HFFc6 (cell line): Measurements from ENCODE around the gene STAT5A. TPM values are rescaled to one million over a fixed set of nuclear protein-coding genes. Genes with fewer than 3 reads are reported as not detected.

Experiments
- DNase-seq: peaks from one replicate; pipeline ENCODE4 v3.0.0-alpha.2; 2018
- H3K27ac Mint-ChIP-seq: 2 replicates; pipeline ENCODE4 v1.8.0; 2020; ENCODE audit warnings: mild to moderate bottlenecking, mixed read lengths
- H3K27me3 Mint-ChIP-seq: 2 replicates; pipeline ENCODE4 v1.8.0; 2021; ENCODE audit warnings: mild to moderate bottlenecking, moderate library complexity, mixed read lengths; ENCODE audit not compliant: insufficient read depth
- H3K36me3 Mint-ChIP-seq: 2 replicates; pipeline ENCODE4 v1.8.0; 2021; ENCODE audit warnings: low read depth, mixed read lengths
- H3K4me1 Mint-ChIP-seq: 2 replicates; pipeline ENCODE4 v1.8.0; 2020; ENCODE audit warnings: low read depth, mixed read lengths
- H3K4me3 Mint-ChIP-seq: 2 replicates; pipeline ENCODE4 v1.8.0; 2020; ENCODE audit warnings: mild to moderate bottlenecking, moderate library complexity, mixed read lengths
- H3K9me3 Mint-ChIP-seq: 2 replicates; pipeline ENCODE4 v1.8.0; 2020; ENCODE audit warnings: mild to moderate bottlenecking, mixed read lengths
- total RNA-seq, 6 experiments: library from RNA; stranded (reverse); fragmentation: NEBNext Ultra II Directional; extraction: Animal tissue kit (Norgen Biotek cat#: 25700); gene quantifications; 2 replicates in 1 of 6; 3 replicates in 5 of 6; pipeline ENCODE4 v1.2.3, GENCODE V29; 2021
- TF ChIP-seq, protein P1 (sequence below): fragments of 200-600 bp; sonication (generic); IDR thresholded peaks from 2 replicates; pipeline ENCODE4 v1.5.0; 2021; ENCODE audit warnings: antibody characterized with exemption, mild to moderate bottlenecking

Gene STAT5A
- total RNA-seq, 6 experiments from 2014 or later, result 0.27 to 1.0 (median 0.53) TPM

DNA sequence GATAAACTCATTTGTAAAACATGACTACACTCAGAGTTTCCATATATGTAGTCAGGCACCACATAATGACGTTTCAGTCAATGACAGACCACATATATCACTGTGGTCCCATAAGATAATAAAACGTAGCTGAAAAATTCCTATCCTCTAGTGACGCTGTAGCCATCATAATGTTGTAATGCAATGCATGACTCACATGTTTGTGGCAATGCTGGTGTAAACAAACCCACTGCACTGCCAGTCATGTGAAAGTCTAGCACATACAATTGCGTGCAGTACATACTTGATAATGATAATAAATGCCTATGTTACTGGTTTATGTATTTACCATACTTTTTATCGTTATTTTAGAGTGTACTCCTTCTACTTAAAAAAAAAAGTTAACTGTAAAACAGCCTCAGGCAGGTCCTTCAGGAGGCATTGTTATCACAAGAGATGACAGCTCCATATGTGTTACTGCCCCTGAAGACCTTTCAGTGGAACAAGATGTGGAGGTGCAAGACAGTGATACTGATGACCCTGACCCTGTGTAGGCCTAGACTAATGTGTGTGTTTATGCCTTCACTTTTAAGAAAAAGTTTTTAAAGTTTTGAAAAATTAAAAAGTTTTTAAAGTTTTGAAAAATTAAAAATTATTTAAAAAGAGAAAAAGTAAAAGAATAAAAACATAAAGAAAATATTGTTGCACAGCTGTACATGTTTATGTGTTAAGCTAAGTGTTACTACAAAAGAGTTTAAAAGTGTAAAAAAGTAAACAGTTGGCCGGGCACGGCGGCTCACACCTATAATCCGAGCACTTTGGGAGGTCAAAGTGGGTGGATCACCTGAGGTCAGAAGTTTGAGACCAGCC is 21.2 kb upstream of the STAT5A start:
- peak overlapping the region; percentile 91 for H3K27ac Mint-ChIP-seq
- TF ChIP-seq, protein P1, sequence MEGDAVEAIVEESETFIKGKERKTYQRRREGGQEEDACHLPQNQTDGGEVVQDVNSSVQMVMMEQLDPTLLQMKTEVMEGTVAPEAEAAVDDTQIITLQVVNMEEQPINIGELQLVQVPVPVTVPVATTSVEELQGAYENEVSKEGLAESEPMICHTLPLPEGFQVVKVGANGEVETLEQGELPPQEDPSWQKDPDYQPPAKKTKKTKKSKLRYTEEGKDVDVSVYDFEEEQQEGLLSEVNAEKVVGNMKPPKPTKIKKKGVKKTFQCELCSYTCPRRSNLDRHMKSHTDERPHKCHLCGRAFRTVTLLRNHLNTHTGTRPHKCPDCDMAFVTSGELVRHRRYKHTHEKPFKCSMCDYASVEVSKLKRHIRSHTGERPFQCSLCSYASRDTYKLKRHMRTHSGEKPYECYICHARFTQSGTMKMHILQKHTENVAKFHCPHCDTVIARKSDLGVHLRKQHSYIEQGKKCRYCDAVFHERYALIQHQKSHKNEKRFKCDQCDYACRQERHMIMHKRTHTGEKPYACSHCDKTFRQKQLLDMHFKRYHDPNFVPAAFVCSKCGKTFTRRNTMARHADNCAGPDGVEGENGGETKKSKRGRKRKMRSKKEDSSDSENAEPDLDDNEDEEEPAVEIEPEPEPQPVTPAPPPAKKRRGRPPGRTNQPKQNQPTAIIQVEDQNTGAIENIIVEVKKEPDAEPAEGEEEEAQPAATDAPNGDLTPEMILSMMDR, result no peak
- H3K9me3 Mint-ChIP-seq, result no peaks in the 10 kb centered on the region
- no peaks in the 10 kb centered on the region; the same call in 1 of the 2 replicates for H3K27me3 Mint-ChIP-seq
- peak; percentile 96 for DNase-seq
- H3K4me1 Mint-ChIP-seq, result peaks cover 38% of the 10 kb centered on the region
- H3K4me3 Mint-ChIP-seq, result peak overlapping the region; percentile 33; the same call in 1 of the 2 replicates
- no peaks in the 10 kb centered on the region for H3K36me3 Mint-ChIP-seq

DNA sequence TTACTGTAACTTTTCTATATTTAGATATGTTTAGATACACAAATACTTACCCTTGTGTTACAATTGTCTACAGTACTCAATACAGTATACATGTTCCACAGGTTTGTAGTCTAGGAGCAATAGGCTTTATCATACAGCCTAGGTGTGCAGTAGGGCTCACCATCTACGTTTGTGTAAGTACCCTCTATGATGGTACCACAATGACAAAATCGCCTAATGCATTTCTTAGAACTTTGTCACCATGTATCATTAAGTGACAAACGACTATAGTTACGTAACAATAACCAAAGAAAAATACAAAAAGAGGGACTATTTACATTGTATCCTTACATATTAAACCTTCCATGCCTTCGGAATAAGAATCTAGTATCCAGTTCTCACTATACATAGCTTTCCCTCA is 20.1 kb upstream of the STAT5A start:
- Mint-ChIP-seq H3K27ac (no peak overlapping the region; the same call in 1 of the 2 replicates), H3K4me1 (peaks cover 47% of the 10 kb centered on the region), H3K4me3 (no peak overlapping the region), H3K27me3 (no peaks in the 10 kb centered on the region; the same call in 1 of the 2 replicates), H3K36me3 (no peaks in the 10 kb centered on the region), H3K9me3 (no peaks in the 10 kb centered on the region)
- TF ChIP-seq, protein P1, result no peak
- no peak for DNase-seq

DNA sequence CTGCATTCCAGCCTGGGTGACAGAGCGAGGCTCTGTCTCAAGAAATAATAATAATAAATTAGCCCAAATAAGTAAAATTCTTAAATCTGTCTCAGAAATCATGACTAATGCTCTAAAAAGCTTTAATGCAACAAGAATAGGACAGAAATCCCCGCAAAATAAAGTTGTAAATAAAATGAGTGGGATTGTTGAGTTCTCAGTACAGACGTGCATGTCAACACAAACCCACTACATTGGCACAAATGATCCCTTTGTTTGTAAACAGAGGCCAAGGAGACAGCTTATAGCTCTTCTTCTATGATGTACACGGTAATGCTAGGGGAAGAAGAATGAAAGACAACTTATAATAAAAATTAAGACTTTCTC is 18.1 kb upstream of the STAT5A start:
- Mint-ChIP-seq H3K4me1 (peaks cover 64% of the 10 kb centered on the region), H3K27me3 (no peaks in the 10 kb centered on the region; the same call in 1 of the 2 replicates), H3K9me3 (no peaks in the 10 kb centered on the region), H3K36me3 (no peaks in the 10 kb centered on the region), H3K27ac (peak overlapping the region; percentile 21; the same call in 1 of the 2 replicates), H3K4me3 (no peak overlapping the region)
- TF ChIP-seq, protein P1, result no peak
- DNase-seq, result no peak

DNA sequence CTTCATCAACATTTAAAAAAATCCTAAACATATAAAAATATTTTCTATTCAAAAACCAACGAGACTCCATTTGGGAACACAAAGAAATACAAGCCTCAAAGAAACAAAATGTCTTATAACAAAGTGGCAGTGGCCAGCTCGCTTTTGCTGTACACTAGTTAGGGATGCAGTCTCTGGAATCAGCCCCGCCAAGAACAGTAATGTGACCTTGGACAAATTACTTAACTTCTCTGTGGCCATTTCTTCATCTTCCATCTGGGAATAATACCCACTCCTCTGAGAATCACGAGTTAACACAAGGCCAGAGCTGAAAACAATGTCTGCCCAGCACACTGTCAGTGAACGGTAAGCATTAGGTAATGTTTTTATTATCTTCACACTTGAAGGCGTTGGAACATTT is 17.7 kb upstream of the STAT5A start:
- H3K4me1 Mint-ChIP-seq, result peaks cover 69% of the 10 kb centered on the region
- no peak overlapping the region for H3K27ac Mint-ChIP-seq
- no peak for DNase-seq
- no peaks in the 10 kb centered on the region for H3K36me3 Mint-ChIP-seq
- TF ChIP-seq, protein P1, result no peak
- no peaks in the 10 kb centered on the region for H3K9me3 Mint-ChIP-seq
- no peak overlapping the region for H3K4me3 Mint-ChIP-seq
- peaks cover 2% of the 10 kb centered on the region for H3K27me3 Mint-ChIP-seq

DNA sequence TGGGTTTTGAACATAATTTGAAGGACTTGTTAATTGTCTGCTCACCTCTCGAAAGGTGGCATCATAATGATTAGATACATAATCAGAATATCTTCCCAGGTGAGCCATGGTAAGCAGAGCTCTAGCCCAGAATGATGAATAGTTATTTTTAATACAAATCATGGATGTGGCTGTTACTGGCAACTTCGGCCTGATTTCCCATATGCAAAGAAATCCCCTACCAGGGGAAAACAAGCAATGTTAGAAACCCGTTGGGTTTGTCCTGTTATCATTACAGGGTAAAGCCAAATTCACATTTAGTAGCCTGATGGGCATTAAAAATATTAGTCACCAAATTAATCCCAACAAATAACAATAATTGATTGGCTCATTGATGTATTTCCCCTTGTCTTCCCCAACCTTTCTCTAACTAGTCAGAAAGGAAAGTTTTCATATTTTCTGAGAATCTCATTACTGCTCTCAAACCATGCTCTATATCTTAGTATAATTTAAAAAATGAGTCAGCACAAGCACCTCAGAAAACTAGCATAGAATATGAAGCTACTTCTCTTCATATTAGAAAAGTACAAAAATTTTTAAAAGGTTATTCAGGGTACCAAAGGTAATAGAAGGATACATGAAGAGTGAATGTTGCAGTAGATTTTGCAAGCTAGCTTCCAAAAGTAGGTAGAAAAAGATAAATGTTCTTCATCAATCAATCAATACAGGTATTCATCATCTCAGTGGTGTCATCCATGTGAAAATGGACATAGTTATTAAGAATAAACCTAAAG is 17.1 kb upstream of the STAT5A start:
- Mint-ChIP-seq H3K4me1 (peaks cover 69% of the 10 kb centered on the region), H3K36me3 (no peaks in the 10 kb centered on the region), H3K4me3 (no peak overlapping the region), H3K27ac (no peak overlapping the region), H3K9me3 (no peaks in the 10 kb centered on the region), H3K27me3 (peaks cover 2% of the 10 kb centered on the region)
- TF ChIP-seq, protein P1, result no peak
- DNase-seq, result no peak
